Omental fat pad (tissue), 4 donors: ENCODE measurements around the gene NANOS3. TPM values are rescaled to one million over a fixed set of nuclear protein-coding genes. Genes with fewer than 3 reads are reported as not detected.

Experiments used
- ATAC-seq: fragments of 150-250 bp; one replicate; pipeline ENCODE4 v1.9.1; 2016; ENCODE audit warnings: mild to moderate bottlenecking, moderate library complexity; ENCODE audit not compliant: low FRiP score
- DNase-seq: peaks from one replicate; pipeline ENCODE4 v3.0.0-alpha.2; 2019; ENCODE audit warnings: low spot score
- total RNA-seq, 4 donors: library from RNA; depleted of rRNA; stranded (reverse); fragments of >200 nt; gene quantifications; one replicate each; pipeline ENCODE4 v1.1.0, GENCODE V29; 2016
- TF ChIP-seq, protein P1 (sequence below), 3 donors: fragments of 450-650 bp; IDR thresholded peaks; one replicate each; pipeline ENCODE4 v1.5.1; 2016 to 2017; ENCODE audit warnings: antibody characterized with exemption in 3 of 3, mild to moderate bottlenecking in 3 of 3, moderate library complexity in 2 of 3

The NANOS3 gene
- total RNA-seq, 4 donors from 2014 or later = not detected

DNA sequence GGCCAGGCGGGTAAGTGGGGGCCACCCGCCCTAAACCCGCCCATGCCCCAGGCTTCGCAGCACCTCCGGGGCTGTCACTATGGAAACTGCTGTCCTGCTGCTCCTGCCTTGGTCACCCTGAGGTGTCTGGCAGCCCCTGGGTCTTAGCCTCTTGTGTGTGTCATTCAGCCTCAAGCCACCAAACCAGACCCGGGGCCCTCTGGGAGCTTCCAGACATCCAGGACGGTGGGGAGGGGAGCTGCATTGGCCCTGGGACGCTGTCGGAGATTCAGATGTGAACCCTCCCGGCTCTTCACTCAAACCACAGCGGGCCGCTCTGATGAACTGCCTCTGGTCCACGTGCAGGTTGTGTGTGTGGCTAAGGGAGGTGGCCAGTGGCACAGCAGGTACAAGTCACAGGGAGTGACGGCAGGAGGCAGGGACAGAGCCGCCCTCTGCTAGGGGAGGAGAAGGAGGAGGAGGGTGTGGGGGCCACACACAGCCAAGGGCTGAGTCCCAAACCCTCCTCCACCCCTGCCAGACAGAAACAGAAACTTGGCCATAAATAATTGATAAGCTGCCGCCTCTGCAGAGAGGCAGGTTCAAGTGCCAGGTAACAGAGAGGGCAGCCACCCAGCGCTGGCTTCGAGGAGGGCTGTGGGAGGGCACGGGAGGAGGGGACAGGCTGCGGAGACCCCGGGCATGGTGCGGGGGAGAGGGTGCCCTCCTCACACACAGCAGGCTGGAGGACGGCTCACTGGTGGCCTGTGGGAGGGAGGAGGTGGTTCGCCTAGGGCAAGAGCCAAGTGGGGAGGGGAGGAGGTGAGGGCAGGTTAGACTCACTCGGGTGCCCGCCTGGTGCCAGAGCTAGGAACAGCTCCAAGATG is 8.0 kb downstream of the NANOS3 start:
- DNase-seq (no peak), ATAC-seq (peak; percentile 4)
- TF ChIP-seq, protein P1, sequence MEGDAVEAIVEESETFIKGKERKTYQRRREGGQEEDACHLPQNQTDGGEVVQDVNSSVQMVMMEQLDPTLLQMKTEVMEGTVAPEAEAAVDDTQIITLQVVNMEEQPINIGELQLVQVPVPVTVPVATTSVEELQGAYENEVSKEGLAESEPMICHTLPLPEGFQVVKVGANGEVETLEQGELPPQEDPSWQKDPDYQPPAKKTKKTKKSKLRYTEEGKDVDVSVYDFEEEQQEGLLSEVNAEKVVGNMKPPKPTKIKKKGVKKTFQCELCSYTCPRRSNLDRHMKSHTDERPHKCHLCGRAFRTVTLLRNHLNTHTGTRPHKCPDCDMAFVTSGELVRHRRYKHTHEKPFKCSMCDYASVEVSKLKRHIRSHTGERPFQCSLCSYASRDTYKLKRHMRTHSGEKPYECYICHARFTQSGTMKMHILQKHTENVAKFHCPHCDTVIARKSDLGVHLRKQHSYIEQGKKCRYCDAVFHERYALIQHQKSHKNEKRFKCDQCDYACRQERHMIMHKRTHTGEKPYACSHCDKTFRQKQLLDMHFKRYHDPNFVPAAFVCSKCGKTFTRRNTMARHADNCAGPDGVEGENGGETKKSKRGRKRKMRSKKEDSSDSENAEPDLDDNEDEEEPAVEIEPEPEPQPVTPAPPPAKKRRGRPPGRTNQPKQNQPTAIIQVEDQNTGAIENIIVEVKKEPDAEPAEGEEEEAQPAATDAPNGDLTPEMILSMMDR (IDR thresholded peaks at IDR 0.05) = no peak

DNA sequence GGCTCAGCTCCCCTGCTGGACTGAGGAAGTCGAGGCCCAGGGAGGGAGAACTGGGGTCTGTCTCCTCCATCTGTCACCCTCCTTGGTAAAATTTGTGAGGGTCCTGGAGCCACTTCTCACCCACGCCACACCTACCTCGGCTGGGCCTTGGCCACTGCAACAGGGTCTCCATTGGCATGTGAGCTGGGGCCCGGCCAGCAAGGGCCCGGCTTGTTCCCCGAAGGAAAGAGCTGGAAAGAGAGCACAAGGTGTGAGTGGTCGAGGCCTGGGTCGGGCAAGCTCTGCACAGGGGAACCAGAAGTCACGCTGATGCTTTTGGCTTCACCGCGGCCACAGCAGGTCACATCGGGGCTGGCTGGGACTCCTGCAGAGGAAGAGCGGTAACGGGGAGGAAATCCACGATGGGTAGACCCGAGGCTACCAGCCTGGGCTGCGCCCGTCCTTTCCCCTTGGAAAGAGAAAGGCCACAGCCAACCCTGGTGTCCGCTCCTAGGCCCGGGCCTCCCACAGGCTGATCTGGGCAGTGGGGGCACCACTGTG is 9.0 kb downstream of the NANOS3 start:
- TF ChIP-seq, protein P1 (IDR thresholded peaks at IDR 0.05) = no peak
- no peak for DNase-seq
- ATAC-seq = no peak

DNA sequence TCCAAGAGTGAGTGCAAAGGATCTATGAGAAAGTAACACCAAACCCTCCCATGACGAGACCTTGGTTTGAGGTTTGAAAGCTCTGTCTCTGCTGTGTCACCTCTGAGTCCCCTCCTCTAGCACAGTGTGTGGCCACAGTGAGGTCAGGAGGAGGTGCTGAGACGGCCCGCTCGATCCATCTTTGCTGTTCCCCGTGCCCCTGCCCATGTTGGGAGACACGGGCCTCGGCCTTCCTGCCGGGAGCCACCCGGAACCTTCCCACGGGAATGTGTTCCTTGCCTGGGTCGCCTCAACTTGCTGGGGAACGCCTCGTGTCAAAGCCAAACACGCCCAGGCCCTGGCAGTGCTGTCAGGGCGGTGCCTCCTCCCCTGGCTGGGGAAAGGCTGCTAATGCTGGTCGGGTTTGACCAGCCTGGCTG is 10.1 kb downstream of the NANOS3 start:
- DNase-seq (no peak), ATAC-seq (no peak)
- TF ChIP-seq, protein P1 (IDR thresholded peaks at IDR 0.05) = no peak

DNA sequence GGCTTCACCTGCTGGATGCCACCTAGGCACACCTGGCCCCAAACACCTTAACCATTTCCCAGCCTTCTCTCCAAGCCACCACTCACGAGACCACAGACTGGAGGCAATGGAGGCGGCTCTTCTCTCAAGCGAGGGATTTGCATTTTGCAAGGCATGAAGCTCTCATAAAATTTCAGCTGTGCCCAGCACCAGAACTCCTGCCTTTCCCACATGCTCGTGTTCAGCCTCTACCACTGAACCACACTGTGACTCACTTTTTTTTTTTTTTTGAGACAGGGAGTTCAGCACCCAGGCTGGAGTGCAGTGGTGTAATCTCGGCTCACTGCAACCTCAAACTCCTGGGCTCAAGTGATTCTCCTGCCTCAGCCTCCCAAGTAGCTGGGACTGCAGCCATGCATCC is 10.6 kb downstream of the NANOS3 start:
- no peak for ATAC-seq
- TF ChIP-seq, protein P1 (IDR thresholded peaks at IDR 0.05) = no peak
- no peak for DNase-seq

DNA sequence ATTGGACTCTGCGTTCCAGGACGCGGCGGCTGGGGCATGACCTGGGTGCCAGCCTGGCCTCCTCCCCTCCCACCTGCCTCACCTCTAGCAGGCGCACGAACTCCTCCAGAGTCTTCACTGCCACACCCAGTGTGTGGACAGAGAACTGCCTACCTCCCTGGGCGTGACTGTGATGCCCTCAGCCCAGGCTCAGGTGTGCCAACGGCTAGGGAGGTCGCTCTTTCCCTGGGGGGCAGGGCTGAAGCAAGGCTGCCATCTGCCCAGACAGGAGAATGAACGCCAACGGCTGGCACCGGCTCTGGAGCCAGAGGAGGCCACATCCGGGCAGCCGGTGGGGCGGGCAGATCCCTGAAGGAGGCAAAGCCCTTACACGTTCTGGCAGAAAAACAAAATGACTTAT is 11.3 kb downstream of the NANOS3 start:
- DNase-seq = no peak
- no peak for ATAC-seq
- TF ChIP-seq, protein P1 (IDR thresholded peaks at IDR 0.05) = no peak

DNA sequence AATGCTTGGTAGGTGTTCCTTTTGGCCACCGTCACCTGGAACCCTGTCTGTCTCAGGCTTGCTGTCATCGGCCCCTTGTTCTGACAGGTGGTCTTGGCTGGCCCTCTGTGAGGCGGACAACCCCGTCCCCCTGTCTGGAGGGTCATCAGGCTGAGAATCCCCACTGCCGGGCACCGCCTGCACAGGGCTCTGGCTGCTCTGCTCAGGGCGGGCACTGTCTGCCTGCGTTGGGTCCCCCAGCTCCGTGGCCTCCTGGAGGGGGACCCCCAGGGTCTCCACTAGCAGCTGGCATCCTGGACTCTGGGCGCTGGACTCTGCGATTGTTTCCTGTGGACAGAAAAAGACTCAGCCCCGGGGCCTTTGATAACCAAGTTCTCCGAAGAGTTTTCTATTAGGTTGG is 13.2 kb downstream of the NANOS3 start:
- ATAC-seq (no peak), DNase-seq (no peak)
- TF ChIP-seq, protein P1 (IDR thresholded peaks at IDR 0.05) = no peak

DNA sequence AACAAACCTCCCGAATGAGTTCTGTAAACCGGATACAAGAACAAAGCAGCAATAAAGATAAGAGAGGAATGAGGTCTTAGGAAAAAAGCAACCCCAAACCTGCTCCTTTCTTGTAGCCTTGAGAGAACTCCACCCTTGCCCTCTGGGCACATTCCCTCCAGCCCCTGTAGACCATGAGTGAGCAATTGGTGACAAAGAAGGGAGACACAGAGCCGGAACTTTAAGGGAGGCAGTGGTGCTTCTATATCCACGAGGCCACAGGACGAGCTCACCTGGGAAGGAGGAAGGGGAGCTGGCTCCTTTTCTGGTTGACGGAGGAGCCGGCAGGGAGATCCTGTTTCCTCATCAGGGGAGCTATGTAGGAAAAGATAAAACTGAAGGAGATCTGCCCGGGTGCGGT is 15.9 kb downstream of the NANOS3 start:
- TF ChIP-seq, protein P1 (IDR thresholded peaks at IDR 0.05) = no peak
- ATAC-seq (no peak), DNase-seq (no peak)
